ENCODE data around the gene ZNF274.
A peak's percentile ranks its signal among the peaks of the same experiment; 100 is the strongest.

Gene ZNF274

GRCh38 chr19:58228585-58229254 is 45.9 kb downstream of the ZNF274 start, which contains the start of gene ZNF544:
TSS of gene ZNF544 (plus strand) at chr19:58228914. CDS start at chr19:58244024, 15,110 bp downstream.
- H3K9ac ChIP-seq (ENCODE audit: low read length) = peak within 1 kb of the TSS; percentile 94
- peak within 1 kb of the TSS; percentile 77 for H3K27ac ChIP-seq (ENCODE audit: low read depth, low read length)
- no peaks in the 10 kb centered on the region for H3K27me3 ChIP-seq (ENCODE audit: low read length)
- no peaks in the 10 kb centered on the region for H3K9me3 ChIP-seq (ENCODE audit: insufficient read depth, low read length)
- H4K20me1 ChIP-seq (ENCODE audit: low read depth, low read length) = no peaks in the 10 kb centered on the region; the same call in 1 of the 2 replicates
- no peaks in the 10 kb centered on the region for H3F3A ChIP-seq (ENCODE audit: insufficient read depth)
- TF ChIP-seq, protein P1, sequence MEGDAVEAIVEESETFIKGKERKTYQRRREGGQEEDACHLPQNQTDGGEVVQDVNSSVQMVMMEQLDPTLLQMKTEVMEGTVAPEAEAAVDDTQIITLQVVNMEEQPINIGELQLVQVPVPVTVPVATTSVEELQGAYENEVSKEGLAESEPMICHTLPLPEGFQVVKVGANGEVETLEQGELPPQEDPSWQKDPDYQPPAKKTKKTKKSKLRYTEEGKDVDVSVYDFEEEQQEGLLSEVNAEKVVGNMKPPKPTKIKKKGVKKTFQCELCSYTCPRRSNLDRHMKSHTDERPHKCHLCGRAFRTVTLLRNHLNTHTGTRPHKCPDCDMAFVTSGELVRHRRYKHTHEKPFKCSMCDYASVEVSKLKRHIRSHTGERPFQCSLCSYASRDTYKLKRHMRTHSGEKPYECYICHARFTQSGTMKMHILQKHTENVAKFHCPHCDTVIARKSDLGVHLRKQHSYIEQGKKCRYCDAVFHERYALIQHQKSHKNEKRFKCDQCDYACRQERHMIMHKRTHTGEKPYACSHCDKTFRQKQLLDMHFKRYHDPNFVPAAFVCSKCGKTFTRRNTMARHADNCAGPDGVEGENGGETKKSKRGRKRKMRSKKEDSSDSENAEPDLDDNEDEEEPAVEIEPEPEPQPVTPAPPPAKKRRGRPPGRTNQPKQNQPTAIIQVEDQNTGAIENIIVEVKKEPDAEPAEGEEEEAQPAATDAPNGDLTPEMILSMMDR (IDR thresholded peaks at IDR 0.05; ENCODE audit: insufficient read depth, low read length, poor library complexity, severe bottlenecking) = no peak
- TF ChIP-seq EZH2phosphoT487 (conservative IDR thresholded peaks at IDR 0.05; ENCODE audit: low read length) = no peak
- H3K4me3 ChIP-seq (ENCODE audit: insufficient read depth, low read length, poor library complexity, severe bottlenecking) = peak within 1 kb of the TSS; percentile 99
- H3K9me2 ChIP-seq (replicated peaks; ENCODE audit: insufficient read depth, low read length) = no peaks in the 10 kb centered on the region
- H3K79me2 ChIP-seq (ENCODE audit: insufficient read depth, low read length) = peaks cover 37% of the 10 kb centered on the region
- H2AFZ ChIP-seq (ENCODE audit: low read depth, low read length, severe bottlenecking) = peak within 1 kb of the TSS; percentile 90
- H3K36me3 ChIP-seq (ENCODE audit: low read length) = peaks cover 16% of the 10 kb centered on the region; the same call in 1 of the 2 replicates
- H3K4me2 ChIP-seq (ENCODE audit: low read depth, low read length, poor library complexity, severe bottlenecking) = peak within 1 kb of the TSS; percentile 78

- Histone ChIP-seq H3K9ac (ENCODE audit: low read length) (peak overlapping the region; percentile 94), H4K20me1 (ENCODE audit: low read depth, low read length) (no peaks in the 10 kb centered on the region; the same call in 1 of the 2 replicates), H3K36me3 (ENCODE audit: low read length) (peaks cover 16% of the 10 kb centered on the region; the same call in 1 of the 2 replicates), H3K9me2 (replicated peaks; ENCODE audit: insufficient read depth, low read length) (no peaks in the 10 kb centered on the region), H3F3A (ENCODE audit: insufficient read depth) (no peaks in the 10 kb centered on the region), H3K79me2 (ENCODE audit: insufficient read depth, low read length) (peaks cover 42% of the 10 kb centered on the region), H3K4me2 (ENCODE audit: low read depth, low read length, poor library complexity, severe bottlenecking) (peak overlapping the region; percentile 78), H3K9me3 (ENCODE audit: insufficient read depth, low read length) (no peaks in the 10 kb centered on the region), H3K4me3 (ENCODE audit: insufficient read depth, low read length, poor library complexity, severe bottlenecking) (peak overlapping the region; percentile 99), H3K27me3 (ENCODE audit: low read length) (no peaks in the 10 kb centered on the region), H2AFZ (ENCODE audit: low read depth, low read length, severe bottlenecking) (no peak overlapping the region), H3K27ac (ENCODE audit: low read depth, low read length) (peak overlapping the region; percentile 77; the same call in 1 of the 2 replicates)
- TF ChIP-seq EZH2phosphoT487 (conservative IDR thresholded peaks at IDR 0.05; ENCODE audit: low read length) = no peak
- TF ChIP-seq, protein P1 (IDR thresholded peaks at IDR 0.05; ENCODE audit: insufficient read depth, low read length, poor library complexity, severe bottlenecking) = peak; percentile 44
Observed at GRCh38 chr19:58229255-58229639, 46.4 kb downstream of the ZNF274 start.

DNA sequence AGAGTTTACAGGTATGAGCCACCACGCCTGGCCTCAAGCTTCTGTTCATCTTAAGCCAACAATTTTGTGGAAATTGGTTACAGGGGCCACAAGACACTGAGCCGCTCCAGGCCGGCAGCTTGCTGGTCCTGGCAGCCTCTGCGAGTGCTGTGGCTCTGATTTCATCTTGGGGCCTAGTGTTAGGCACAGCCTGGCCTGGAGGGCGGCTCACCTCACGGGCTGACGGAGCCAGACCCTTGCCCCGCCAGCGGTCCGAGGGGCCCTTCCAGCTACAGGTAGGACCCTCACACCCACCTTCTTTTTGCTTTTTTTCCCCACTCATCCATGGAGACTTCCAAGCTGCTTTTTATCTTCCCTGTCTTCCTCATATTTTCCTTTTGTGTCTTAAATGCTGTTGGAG is 54.5 kb downstream of the ZNF274 start:
- Histone ChIP-seq H2AFZ (ENCODE audit: low read depth, low read length, severe bottlenecking) (no peak overlapping the region), H3K27me3 (ENCODE audit: low read length) (no peaks in the 10 kb centered on the region), H3K4me2 (ENCODE audit: low read depth, low read length, poor library complexity, severe bottlenecking) (no peak overlapping the region), H3K79me2 (ENCODE audit: insufficient read depth, low read length) (peaks cover 17% of the 10 kb centered on the region; the same call in 1 of the 2 replicates), H3K36me3 (ENCODE audit: low read length) (peaks cover 7% of the 10 kb centered on the region; the same call in 1 of the 2 replicates), H3K27ac (ENCODE audit: low read depth, low read length) (no peak overlapping the region), H3F3A (ENCODE audit: insufficient read depth) (no peaks in the 10 kb centered on the region), H3K9me3 (ENCODE audit: insufficient read depth, low read length) (no peaks in the 10 kb centered on the region), H3K9ac (ENCODE audit: low read length) (no peak overlapping the region), H3K9me2 (replicated peaks; ENCODE audit: insufficient read depth, low read length) (no peaks in the 10 kb centered on the region), H3K4me3 (ENCODE audit: insufficient read depth, low read length, poor library complexity, severe bottlenecking) (no peak overlapping the region), H4K20me1 (ENCODE audit: low read depth, low read length) (no peaks in the 10 kb centered on the region)
- no peak for TF ChIP-seq EZH2phosphoT487 (conservative IDR thresholded peaks at IDR 0.05; ENCODE audit: low read length)
- TF ChIP-seq, protein P1 (IDR thresholded peaks at IDR 0.05; ENCODE audit: insufficient read depth, low read length, poor library complexity, severe bottlenecking) = no peak

All from SU-DHL-6 (cell line).